Endothelial cell of hepatic sinusoid (primary cell): ENCODE measurements around the gene SNPH.

ENCODE experiments used
- in situ Hi-C: cut with HindIII; loops from 2 replicates; pipeline ENCODE4 v1.10.0; 2017; ENCODE audit warnings: low sequenced_read_pairs

SNPH gene

GRCh38 chr20:1322511-1323245 is 56.6 kb downstream of the SNPH start:
- in situ Hi-C loops, result no loop called here

- in situ Hi-C loops, result no loop called here
Observed at GRCh38 chr20:1323256-1323655, 57.2 kb downstream of the SNPH start.

GRCh38 chr20:1323830-1324597 is 57.9 kb downstream of the SNPH start:
- in situ Hi-C loops, result no loop called here

- in situ Hi-C loops, result no loop called here
Observed at GRCh38 chr20:1324598-1325172, 58.6 kb downstream of the SNPH start.

GRCh38 chr20:1325173-1326030 is 59.3 kb downstream of the SNPH start:
- in situ Hi-C loops, result no loop called here

GRCh38 chr20:1326031-1326930 is 60.2 kb downstream of the SNPH start:
- in situ Hi-C loops, result no loop called here

- in situ Hi-C loops, result no loop called here
Observed at GRCh38 chr20:1327241-1327653, 61.2 kb downstream of the SNPH start.

- in situ Hi-C loops, result no loop called here
Observed at GRCh38 chr20:1327827-1328679, 62.0 kb downstream of the SNPH start.

- in situ Hi-C loops, result no loop called here
Observed at GRCh38 chr20:1328680-1329330, 62.7 kb downstream of the SNPH start, which contains the start of gene SDCBP2. TSS of gene SDCBP2 (minus strand) at chr20:1329139. CDS start at chr20:1320416, 8,723 bp downstream.

GRCh38 chr20:1330075-1330830 is 64.2 kb downstream of the SNPH start:
- in situ Hi-C loops, result no loop called here

- in situ Hi-C loops, result no loop called here
Observed at GRCh38 chr20:1331101-1331500, 65.0 kb downstream of the SNPH start.

- in situ Hi-C loops, result no loop called here
Observed at GRCh38 chr20:1331801-1332453, 65.8 kb downstream of the SNPH start.

- in situ Hi-C loops, result no loop called here
Observed at GRCh38 chr20:1332749-1333300, 66.7 kb downstream of the SNPH start.

GRCh38 chr20:1333462-1334369 is 67.6 kb downstream of the SNPH start:
- in situ Hi-C loops, result no loop called here

- in situ Hi-C loops, result no loop called here
Observed at GRCh38 chr20:1334370-1334731, 68.3 kb downstream of the SNPH start.

GRCh38 chr20:1334761-1335160 is 68.7 kb downstream of the SNPH start:
- in situ Hi-C loops, result no loop called here
